H1 (cell line): ENCODE results near the gene DGKH. TPM values are rescaled to one million over a fixed set of nuclear protein-coding genes. Genes with fewer than 3 reads are reported as not detected.

Source experiments
- CTCF ChIA-PET: fragments of 300-600 bp; sonication (Branson Sonifier 250); formaldehyde crosslinking; loops from one replicate; lab custom pipeline; 2021; ENCODE audit not compliant: partially characterized antibody; lab: Charles Lee
- POLR2A ChIA-PET: fragments of 300-600 bp; sonication (Branson Sonifier 250); formaldehyde crosslinking; loops from one replicate; lab custom pipeline; 2021; ENCODE audit warnings: inconsistent platforms; ENCODE audit not compliant: partially characterized antibody; lab: Charles Lee
- DNase-seq, 2 experiments: peaks; one replicate each; pipeline versions ENCODE4 v3.0.0 to v3.0.0-alpha.2; 2010 to 2022; ENCODE audit warnings: low spot score in 2 of 2, low read depth in 1 of 2, mixed read lengths in 1 of 2
- FAIRE-seq: peaks from 2 replicates; lab custom pipeline; 2011; peaks lifted over from hg19 to GRCh38; lab: Jason Lieb, UNC
- H2AFZ ChIP-seq: 2 replicates; pipeline ENCODE4 v1.8.1; 2012; ENCODE audit warnings: low read length, inconsistent platforms
- H2AK5ac ChIP-seq: 2 replicates; pipeline ENCODE4 v1.6.1; 2013; ENCODE audit warnings: low read depth, low read length
- H2BK120ac ChIP-seq: replicated peaks from 2 replicates; pipeline ENCODE3; 2013; ENCODE audit warnings: low read depth, low read length, inconsistent platforms
- H2BK12ac ChIP-seq: 2 replicates; pipeline ENCODE4 v1.6.1; 2013; ENCODE audit warnings: low read depth, low read length
- H2BK15ac ChIP-seq: 2 replicates; pipeline ENCODE4 v1.6.1; 2013; ENCODE audit warnings: low read length
- H2BK20ac ChIP-seq: 2 replicates; pipeline ENCODE4 v1.6.1; 2013; ENCODE audit warnings: low read length
- H2BK5ac ChIP-seq: 2 replicates; pipeline ENCODE4 v1.6.1; 2013; ENCODE audit warnings: low read depth, low read length
- H3K14ac ChIP-seq: 2 replicates; pipeline ENCODE4 v1.6.1; 2013; ENCODE audit warnings: inconsistent platforms; ENCODE audit not compliant: insufficient read length
- H3K18ac ChIP-seq: 2 replicates; pipeline ENCODE4 v1.6.1; 2013; ENCODE audit warnings: low read length; ENCODE audit errors: extremely low read depth
- H3K23ac ChIP-seq: 2 replicates; pipeline ENCODE4 v1.6.1; 2013; ENCODE audit warnings: inconsistent platforms; ENCODE audit not compliant: insufficient read length
- H3K23me2 ChIP-seq: 2 replicates; pipeline ENCODE4 v1.6.1; 2013; ENCODE audit warnings: low read depth, low read length
- H3K27ac ChIP-seq: 2 replicates; pipeline ENCODE4 v1.6.1; 2011; ENCODE audit warnings: low read depth, low read length, inconsistent platforms
- H3K27me3 ChIP-seq, 4 experiments: replicated peaks in 1 of 4; 1 replicate in 1 of 4; 2 replicates in 3 of 4; pipeline versions ENCODE4 v1.6.1 to v1.8.1; 2011 to 2013; ENCODE audit warnings: low read length in 3 of 4, mild to moderate bottlenecking in 3 of 4, inconsistent platforms in 2 of 4, mixed read lengths in 2 of 4, moderate library complexity in 1 of 4; ENCODE audit not compliant: control insufficient read depth in 3 of 4, insufficient read depth in 3 of 4; ENCODE audit errors: extremely low read depth in 1 of 4
- H3K36me3 ChIP-seq, 4 experiments: 2 replicates each; pipeline versions ENCODE4 v1.6.1 to v1.8.1; 2011 to 2013; ENCODE audit warnings: mild to moderate bottlenecking in 4 of 4, low read length in 3 of 4, moderate library complexity in 2 of 4, control low read depth in 1 of 4, inconsistent platforms in 1 of 4; ENCODE audit not compliant: insufficient read depth in 4 of 4, control insufficient read depth in 2 of 4
- H3K4ac ChIP-seq: replicated peaks from 2 replicates; pipeline ENCODE3; 2013; ENCODE audit warnings: low read length, low read depth, mixed read lengths, inconsistent platforms; ENCODE audit not compliant: insufficient read length
- H3K4me1 ChIP-seq, 4 experiments: replicated peaks in 1 of 4; 1 replicate in 1 of 4; 2 replicates in 3 of 4; pipeline versions ENCODE4 v1.6.1 to v1.8.1; 2011 to 2013; ENCODE audit warnings: low read length in 3 of 4, inconsistent platforms in 2 of 4, mixed read lengths in 1 of 4; ENCODE audit not compliant: insufficient read depth in 4 of 4, control insufficient read depth in 3 of 4
- H3K4me2 ChIP-seq, 2 experiments: 2 replicates each; pipeline versions ENCODE4 v1.6.1 to v1.8.1; 2011 to 2013; ENCODE audit warnings: low read depth in 2 of 2, low read length in 2 of 2, control low read depth in 1 of 2, inconsistent platforms in 1 of 2, mild to moderate bottlenecking in 1 of 2; ENCODE audit not compliant: insufficient read depth in 1 of 2
- H3K4me3 ChIP-seq, 4 experiments: fragments of 200-600, 300-600 bp in 1 of 4; sonication (generic), shearing (Covaris generic), sonication (Bioruptor Twin) in 1 of 4; 2 replicates each; pipeline versions ENCODE4 v1.5.1 to v1.8.1; 2011 to 2016; ENCODE audit warnings: low read length in 4 of 4, low read depth in 3 of 4, control low read depth in 2 of 4, inconsistent platforms in 2 of 4, mild to moderate bottlenecking in 2 of 4, mixed read lengths in 1 of 4, moderate library complexity in 1 of 4; ENCODE audit not compliant: insufficient read depth in 2 of 4; ENCODE audit errors: extremely low read depth in 1 of 4
- H3K56ac ChIP-seq: replicated peaks from 2 replicates; pipeline ENCODE3; 2013; ENCODE audit warnings: low read depth, mild to moderate bottlenecking, mixed read lengths, low read length, inconsistent platforms; ENCODE audit not compliant: insufficient read length
- H3K79me1 ChIP-seq: 2 replicates; pipeline ENCODE4 v1.6.1; 2013; ENCODE audit warnings: low read depth, low read length, control low read depth
- H3K79me2 ChIP-seq, 2 experiments: 2 replicates each; pipeline versions ENCODE4 v1.6.1 to v1.8.1; 2012 to 2013; ENCODE audit warnings: low read length in 2 of 2, mild to moderate bottlenecking in 2 of 2, inconsistent platforms in 1 of 2; ENCODE audit not compliant: insufficient read depth in 2 of 2, control insufficient read depth in 1 of 2
- H3K9ac ChIP-seq, 4 experiments: replicated peaks in 1 of 4; 1 replicate in 1 of 4; 2 replicates in 3 of 4; pipeline versions ENCODE4 v1.6.1 to v1.8.1; 2011 to 2013; ENCODE audit warnings: low read depth in 3 of 4, low read length in 3 of 4, control low read depth in 2 of 4, mild to moderate bottlenecking in 2 of 4, moderate library complexity in 2 of 4, inconsistent platforms in 1 of 4; ENCODE audit errors: extremely low read depth in 1 of 4
- H3K9me3 ChIP-seq, 2 experiments: 2 replicates each; pipeline versions ENCODE4 v1.6.1 to v1.8.1; 2012 to 2013; ENCODE audit warnings: mild to moderate bottlenecking in 2 of 2, moderate library complexity in 2 of 2, control low read depth in 1 of 2, inconsistent platforms in 1 of 2, low read depth in 1 of 2, low read length in 1 of 2, mixed read lengths in 1 of 2; ENCODE audit not compliant: insufficient read depth in 2 of 2
- H4K20me1 ChIP-seq, 2 experiments: replicated peaks in 1 of 2; 2 replicates each; pipeline versions ENCODE3 to v1.8.1; 2011 to 2013; ENCODE audit warnings: inconsistent platforms in 2 of 2, low read length in 2 of 2, mild to moderate bottlenecking in 1 of 2; ENCODE audit not compliant: insufficient read depth in 2 of 2, control insufficient read depth in 1 of 2
- H4K5ac ChIP-seq: 2 replicates; pipeline ENCODE4 v1.6.1; 2013; ENCODE audit warnings: low read length, low read depth, mixed read lengths, inconsistent platforms; ENCODE audit not compliant: insufficient read length
- H4K8ac ChIP-seq: 2 replicates; pipeline ENCODE4 v1.8.0; 2013; ENCODE audit warnings: mild to moderate bottlenecking, moderate library complexity, low read length, inconsistent platforms; ENCODE audit not compliant: insufficient read depth; ENCODE audit errors: extremely low read depth
- H4K91ac ChIP-seq: replicated peaks from 2 replicates; pipeline ENCODE3; 2013; ENCODE audit warnings: low read length, mixed read lengths, inconsistent platforms; ENCODE audit not compliant: insufficient read length
- EP300 ChIP-seq, 2 experiments: IDR thresholded peaks; 1 replicate in 1 of 2; 2 replicates in 1 of 2; pipeline ENCODE4 v1.6.1; 2011 to 2012; ENCODE audit warnings: low read depth in 2 of 2, low read length in 2 of 2, mild to moderate bottlenecking in 2 of 2, borderline replicate concordance in 1 of 2, inconsistent platforms in 1 of 2, moderate library complexity in 1 of 2
- SP4 ChIP-seq: IDR thresholded peaks from 2 replicates; pipeline ENCODE4 v1.6.1; 2012; ENCODE audit warnings: low read length, inconsistent platforms
- WGBS, 2 experiments: shearing (Covaris generic) in 1 of 2; methylation state at CpG; one replicate each; pipeline versions ENCODE4 v1.1.6 to v1.1.7; 2013 to 2015; ENCODE audit warnings: low lambda C conversion rate in 2 of 2, mixed read lengths in 2 of 2, inconsistent platforms in 1 of 2, low coverage in 1 of 2, missing lambda C conversion rate in 1 of 2; ENCODE audit not compliant: insufficient replicate concordance in 2 of 2, insufficient coverage in 1 of 2, insufficient read length in 1 of 2; ENCODE audit errors: extremely low coverage in 1 of 2, missing lambda C conversion rate in 1 of 2; 5-methylcytosine and 5-hydroxymethylcytosine counted together
- polyA plus RNA-seq, 7 experiments: library from polyadenylated mRNA; depleted of rRNA in 3 of 7; stranded (reverse) in 5 of 7; unstranded in 2 of 7; fragments of >200 nt in 5 of 7; fragments of 200-250 nt in 2 of 7; gene quantifications; 1 replicate in 5 of 7; 2 replicates in 1 of 7; 4 replicates in 1 of 7; pipeline versions ENCODE4 v1.2.1 to v1.2.3, GENCODE V29; 2011 to 2013; ENCODE audit warnings: missing spikeins in 2 of 7, mixed read lengths in 2 of 7
- total RNA-seq: library from RNA; stranded (reverse); fragmentation: NEBNext Ultra II Directional; extraction: Animal tissue kit (Norgen Biotek cat#: 25700); gene quantifications from 2 replicates; pipeline ENCODE4 v1.2.1, GENCODE V29; 2021
- TF ChIP-seq, protein P1 (sequence below): IDR thresholded peaks from 2 replicates; pipeline ENCODE4 v1.6.1; 2012; ENCODE audit warnings: inconsistent platforms

The DGKH gene
- total and polyA plus RNA-seq, 2 of the 8 experiments (the other 6 are each of a cell fraction or from before 2014, with no cell fraction given): 2.1 to 7.9 TPM

DNA sequence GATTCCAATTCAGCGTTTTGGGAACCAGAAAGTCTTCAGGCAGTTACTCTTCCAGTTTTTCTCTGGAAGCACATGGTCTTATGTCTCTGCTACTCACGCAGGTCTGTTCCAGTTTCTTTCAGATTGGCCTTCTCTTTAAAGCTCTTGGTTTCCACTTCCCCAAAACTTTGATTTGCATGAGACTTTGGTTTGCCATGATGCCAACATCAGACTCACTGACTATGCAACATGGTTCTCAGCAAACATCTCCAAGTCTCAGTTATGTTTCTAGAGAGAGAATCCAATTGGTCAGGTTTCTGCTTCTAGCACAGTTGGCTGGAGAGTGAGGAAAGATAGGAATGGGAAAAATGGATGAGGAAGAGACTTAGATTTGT is 226.6 kb downstream of the DGKH start:
- Histone ChIP-seq H2BK15ac (no peak overlapping the region), H3K56ac (no peak overlapping the region), H4K5ac (no peak overlapping the region), H2AK5ac (no peak overlapping the region), H2BK12ac (no peak overlapping the region), H3K79me2 (peaks cover 2 to 77% of the 10 kb centered on the region in 2 experiments; a peak in 3 of 4 replicates), H2BK5ac (no peak overlapping the region), H3K18ac (no peak overlapping the region), H3K4me3 (no peak overlapping the region), H3K4me2 (no peak overlapping the region), H3K4ac (no peak overlapping the region), H3K27ac (no peak overlapping the region), H4K91ac (no peak overlapping the region), H3K9ac (no peak overlapping the region), H3K14ac (no peak overlapping the region), H2AFZ (no peak overlapping the region), H3K23ac (no peak overlapping the region), H3K4me1 (peaks cover 0 to 9% (median 5%) of the 10 kb centered on the region in 4 experiments; a peak in 3 of 7 replicates), H2BK20ac (no peak overlapping the region), H3K36me3 (no peaks in the 10 kb centered on the region), H4K8ac (no peak overlapping the region), H3K23me2 (peaks cover 3% of the 10 kb centered on the region; the same call in 1 of the 2 replicates), H3K9me3 (peaks cover 0 to 4% of the 10 kb centered on the region in 2 experiments; a peak in 1 of 4 replicates), H3K79me1 (peaks cover 6% of the 10 kb centered on the region; the same call in 1 of the 2 replicates), H2BK120ac (no peak overlapping the region), H3K27me3 (no peaks in the 10 kb centered on the region), H4K20me1 (no peaks in the 10 kb centered on the region)
- DNase-seq (no peak), FAIRE-seq (no peak)
- ChIA-PET POLR2A (no interaction called here), CTCF (no interaction called here)
- 79% methylated on average over 2 of the region's 2 CpGs; no CpG with 5 or more reads in 1 of the 2 experiments for WGBS, 2 experiments
- TF ChIP-seq SP4: no peak
- no peak for TF ChIP-seq EP300 (IDR thresholded peaks at IDR 0.05; ENCODE audit: borderline replicate concordance in 1 of 2, low read depth in 2 of 2, low read length in 2 of 2)
- TF ChIP-seq, protein P1, sequence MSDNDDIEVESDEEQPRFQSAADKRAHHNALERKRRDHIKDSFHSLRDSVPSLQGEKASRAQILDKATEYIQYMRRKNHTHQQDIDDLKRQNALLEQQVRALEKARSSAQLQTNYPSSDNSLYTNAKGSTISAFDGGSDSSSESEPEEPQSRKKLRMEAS: no peak
